GM21360 (cell line): Measurements from ENCODE around the gene LNX1.

ENCODE experiments used
- ATAC-seq: cut with Tn5 transposase; IDR thresholded peaks from one replicate; pipeline ENCODE4 v1.9.1; 2021; ENCODE audit warnings: mild to moderate bottlenecking, moderate library complexity; ENCODE audit not compliant: unreplicated experiment

LNX1 gene

DNA sequence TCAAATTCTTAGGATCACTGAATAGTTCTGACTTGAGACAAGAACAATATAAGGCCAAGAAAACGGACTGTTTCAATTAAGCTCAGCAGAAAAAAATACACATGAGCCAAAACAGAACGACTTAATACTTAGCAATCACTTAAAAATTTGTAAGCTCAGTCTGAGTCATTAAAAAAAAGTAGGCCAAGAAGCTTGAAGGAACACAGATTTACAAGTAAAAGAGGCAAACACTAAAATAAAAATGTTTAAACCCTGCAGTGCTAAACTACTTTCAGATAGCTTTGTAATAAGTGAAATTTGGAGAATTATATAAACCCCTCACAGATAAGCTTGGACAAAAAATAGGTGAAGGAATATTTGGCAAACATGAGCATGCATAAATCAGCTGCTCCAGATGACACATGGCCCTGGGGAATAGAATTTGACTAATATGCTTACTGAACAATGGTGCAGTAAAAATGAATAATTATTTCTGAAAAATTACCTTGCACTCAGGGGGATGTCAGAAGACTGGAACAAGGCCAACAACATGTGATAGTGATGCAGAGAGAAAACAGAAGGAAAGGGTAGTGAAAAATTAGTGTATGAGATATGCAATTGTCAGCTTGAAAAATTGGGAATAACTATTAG lies 49.6 kb downstream of the LNX1 start:
- ATAC-seq = no peak

DNA sequence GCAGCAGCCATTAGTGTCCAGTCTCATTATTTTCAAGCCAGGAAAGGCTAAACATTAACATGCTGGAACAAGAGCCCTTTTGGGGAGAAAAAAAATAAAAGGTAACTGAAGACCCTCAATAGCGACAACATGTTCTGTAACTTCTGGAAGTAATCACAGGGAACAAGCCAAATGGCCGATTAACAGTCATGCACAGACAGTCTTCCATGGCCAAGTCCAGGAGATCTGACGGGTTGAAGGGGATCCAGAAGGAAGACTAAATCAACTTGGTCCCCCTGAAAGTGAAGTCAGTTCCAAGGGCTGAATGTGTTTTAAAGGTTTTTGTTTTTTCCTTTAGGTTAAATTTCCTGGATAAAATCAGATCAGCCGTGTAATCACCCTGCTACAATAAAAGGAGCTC lies 52.5 kb downstream of the LNX1 start:
- no peak for ATAC-seq

DNA sequence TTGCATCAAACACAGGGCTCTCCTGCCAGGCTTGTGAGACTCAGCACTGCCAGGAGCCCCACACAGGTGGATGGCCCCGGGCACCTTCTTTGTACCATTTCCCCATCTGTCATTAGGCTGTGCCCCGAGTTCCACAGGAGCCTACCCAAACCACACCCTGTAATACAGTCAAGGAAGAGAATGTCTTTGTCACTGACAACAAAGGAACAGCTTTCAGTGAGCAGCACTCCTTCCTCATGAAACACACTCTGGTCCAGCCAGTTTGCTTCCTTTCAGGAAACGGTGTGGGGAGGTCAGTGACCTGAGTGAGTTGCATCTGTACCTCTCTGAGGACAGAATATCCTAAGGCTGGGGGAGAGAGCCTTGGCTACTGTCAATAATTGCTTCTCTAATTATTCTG lies 53.7 kb downstream of the LNX1 start:
- no peak for ATAC-seq

DNA sequence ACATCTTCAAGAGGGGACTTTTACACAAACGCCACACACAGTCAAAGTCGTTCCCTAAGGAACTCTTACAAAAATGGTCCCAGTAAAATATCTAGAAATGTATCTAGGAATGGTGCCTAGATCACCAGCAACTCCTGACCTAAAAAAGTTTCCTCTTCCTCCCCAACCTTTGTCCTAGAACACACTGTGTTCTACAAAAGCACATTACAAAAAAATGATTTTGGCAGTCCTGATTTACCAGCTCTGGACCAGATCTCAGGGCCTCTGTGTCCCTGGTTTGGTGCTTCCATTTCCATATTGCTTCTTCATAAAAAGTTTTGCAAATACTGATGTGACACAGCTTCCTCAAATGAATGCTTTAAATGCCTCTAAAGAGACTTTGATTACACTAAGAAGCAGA lies 55.0 kb downstream of the LNX1 start:
- no peak for ATAC-seq

DNA sequence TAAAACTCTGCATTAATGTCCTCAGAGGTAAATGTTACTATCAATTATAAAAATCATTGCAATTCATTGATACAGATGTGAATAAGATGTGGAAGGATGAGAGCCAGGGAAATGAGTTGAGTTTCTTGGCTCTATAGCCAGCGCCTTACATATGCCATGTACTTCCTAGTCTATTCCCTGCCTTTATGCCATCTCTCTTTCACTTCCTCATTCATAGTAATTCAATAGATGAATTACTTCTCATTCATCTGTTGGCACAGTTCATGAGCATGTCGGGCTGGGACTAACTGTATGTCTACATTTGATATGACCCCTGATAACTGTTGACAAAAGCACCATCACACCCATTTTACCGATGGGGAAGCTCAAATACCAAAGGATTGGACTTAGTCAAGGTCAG lies 55.7 kb downstream of the LNX1 start:
- ATAC-seq = no peak

DNA sequence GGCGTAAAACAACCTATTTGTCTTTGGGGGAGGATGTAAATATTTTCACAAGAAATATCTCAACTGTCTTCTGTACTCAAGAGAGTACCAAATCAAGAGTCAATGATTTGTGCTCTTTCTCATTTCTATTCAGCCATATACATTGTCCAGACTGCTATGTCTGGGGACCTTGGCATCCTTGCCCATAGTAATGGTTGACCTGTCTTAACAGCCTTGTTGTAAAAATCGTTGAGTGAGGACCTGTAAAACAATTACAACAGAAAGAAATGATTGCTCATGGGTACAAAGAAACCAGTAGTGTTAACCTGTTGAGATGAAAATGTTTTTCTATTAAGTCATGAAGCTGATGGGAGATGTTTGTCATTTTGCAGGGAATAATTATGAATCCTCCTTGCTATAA lies 56.6 kb downstream of the LNX1 start:
- no peak for ATAC-seq

DNA sequence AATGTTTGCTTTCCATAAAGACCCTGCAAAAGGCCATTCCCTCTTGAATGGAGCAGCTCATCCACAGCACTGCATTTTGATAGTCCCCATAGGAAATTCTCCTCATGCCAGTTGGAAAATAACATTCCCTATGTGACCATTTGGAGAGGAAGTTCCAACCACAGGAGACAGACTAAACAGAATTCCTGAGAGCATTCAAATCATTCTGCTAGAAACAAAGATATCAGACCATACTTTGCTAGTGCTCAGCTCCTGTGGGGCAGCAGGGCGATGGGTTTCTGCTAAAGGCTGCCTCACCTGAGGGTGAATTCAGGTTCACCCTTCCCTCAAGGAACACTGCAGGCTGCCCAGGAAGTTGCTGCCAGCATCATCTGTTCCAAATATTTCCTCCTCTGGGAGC lies 58.8 kb downstream of the LNX1 start:
- ATAC-seq = no peak

DNA sequence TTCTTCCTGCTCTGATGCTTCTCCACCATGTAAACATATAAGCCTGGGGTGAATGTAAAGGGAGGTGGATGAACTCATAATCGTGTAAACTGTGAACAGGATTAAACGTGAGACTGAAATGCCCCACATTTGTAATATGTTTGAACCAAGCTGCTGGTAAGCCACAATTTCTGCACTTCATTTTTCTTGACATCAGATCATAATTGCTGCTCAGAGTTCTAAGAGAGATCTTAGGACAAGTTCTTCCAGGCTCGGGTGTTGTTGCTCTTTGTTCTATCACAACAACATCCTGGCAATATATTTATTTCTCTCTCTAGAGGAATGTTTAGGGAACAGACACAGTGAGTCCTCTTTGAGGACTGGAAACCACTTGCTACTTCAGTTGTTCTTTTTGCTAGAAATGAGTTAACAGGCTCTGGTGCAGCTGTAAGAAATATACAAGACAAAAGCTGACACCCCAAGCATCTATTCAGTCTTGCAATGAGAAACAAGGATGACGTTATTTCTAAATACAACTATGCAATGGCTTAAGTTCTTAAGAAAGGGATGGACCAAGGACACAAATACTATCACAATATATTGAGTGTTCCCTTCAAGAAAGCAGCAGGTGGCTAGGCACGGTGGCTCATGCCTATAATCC lies 59.6 kb downstream of the LNX1 start:
- no peak for ATAC-seq

DNA sequence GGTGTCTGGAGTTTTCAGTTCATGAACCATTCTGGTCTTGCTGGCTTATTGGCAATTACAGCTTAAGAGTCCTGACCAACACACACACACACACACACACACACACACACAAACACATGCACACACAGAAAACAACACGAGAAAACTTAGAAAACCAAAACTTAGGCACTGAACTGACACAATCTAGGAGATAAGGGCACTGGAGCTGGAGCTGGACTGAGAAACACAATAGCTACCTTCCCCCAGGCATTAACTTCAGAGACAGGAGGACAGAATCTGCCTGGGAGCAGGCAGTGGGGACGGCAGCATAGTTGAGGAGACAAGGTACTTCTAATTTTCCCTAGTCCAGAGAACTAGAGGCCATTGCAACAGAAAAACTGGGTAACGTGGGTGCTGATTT lies 62.3 kb downstream of the LNX1 start:
- no peak for ATAC-seq

DNA sequence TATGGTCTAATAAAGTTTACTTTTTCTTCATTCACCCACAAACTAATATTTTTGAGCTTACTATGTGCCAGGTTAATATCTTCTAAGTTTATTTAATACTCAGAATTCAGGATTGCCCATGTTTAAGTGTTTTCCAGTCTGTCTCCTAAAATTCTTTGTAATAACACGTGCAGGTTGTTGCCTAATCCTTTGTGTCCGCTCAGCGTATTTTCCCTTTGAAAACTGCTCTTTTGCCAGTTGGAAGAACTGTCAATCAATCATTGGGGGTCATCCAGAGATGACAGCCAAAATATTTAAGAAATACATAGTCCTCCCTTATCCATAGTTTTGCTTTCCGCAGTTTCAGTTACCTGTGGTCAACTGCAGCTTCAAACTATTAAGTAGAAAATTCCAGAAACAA lies 63.4 kb downstream of the LNX1 start:
- ATAC-seq = no peak

DNA sequence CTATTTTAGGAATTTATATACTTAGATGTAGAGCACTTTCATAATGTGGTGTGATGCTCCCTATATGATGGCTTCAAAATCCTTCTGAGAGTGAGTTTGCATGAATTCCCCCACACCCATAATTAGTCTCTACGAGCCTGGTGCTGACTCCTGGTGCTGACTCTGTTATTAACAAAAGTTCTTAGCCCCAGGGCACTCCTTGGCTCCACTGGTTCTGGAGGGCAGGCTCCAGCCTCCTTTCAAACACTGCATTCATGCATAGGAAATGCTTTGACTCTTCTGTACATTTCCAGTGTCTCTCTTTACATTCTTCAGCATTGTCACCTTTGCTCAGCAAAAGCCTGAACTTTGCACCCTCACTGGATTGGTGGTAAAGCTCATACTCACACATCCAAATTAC lies 64.0 kb downstream of the LNX1 start:
- ATAC-seq = no peak

DNA sequence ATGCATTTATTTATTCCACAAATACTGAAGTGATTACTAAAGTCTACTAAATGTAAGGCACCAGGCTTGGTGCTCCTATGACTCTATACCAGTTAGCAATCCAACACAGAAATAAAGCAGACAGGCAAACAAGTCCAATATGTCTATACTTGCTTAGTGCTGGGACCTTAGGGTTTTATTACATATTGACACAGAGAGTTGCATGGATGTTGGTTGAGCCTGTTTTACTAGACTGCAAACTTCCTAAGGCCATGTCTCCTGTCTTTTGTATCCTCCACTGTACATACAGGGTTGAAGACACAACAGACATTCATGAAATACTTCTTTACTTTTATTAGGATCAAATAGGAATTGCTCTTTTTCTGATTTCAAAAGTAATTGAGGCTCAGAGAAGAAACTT lies 69.0 kb downstream of the LNX1 start:
- no peak for ATAC-seq

DNA sequence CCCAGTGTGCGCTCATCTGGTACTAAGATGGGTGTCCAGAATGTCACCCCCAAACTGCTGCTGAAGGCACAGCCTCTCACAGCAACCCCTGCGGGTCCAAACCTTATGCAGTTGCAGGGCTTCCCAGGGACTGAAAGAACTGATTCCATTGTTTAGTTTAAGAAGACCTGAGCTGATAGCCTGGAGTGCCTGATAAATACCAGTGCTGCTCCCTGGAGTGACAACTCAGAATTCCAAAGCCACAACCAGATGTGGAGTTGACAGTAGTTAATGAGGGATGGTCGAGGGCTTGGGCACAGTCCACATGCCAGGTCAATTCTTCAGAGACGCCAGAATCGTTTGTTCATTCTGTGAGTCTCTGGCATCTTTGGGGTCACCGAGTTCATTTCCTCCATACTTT lies 71.2 kb downstream of the LNX1 start:
- no peak for ATAC-seq

DNA sequence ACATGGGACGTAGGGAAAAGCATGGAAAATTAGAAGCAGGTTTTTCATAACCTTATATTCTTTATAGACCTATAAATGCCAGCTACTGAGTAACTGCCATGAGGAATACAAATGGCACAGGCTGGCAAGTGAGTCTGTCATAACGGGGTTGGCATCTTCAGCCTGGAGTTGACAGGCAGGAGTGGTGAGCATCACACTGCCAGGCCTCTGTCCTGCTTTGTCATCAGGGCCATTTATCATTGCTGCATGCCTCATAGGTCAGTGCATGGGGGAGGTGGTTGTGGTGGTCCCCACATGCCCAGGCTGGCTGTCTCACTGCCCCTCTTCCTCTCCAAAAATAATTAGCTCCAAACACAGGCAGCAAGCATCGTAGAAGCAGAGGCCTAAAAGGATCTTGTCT lies 72.5 kb downstream of the LNX1 start:
- no peak for ATAC-seq

DNA sequence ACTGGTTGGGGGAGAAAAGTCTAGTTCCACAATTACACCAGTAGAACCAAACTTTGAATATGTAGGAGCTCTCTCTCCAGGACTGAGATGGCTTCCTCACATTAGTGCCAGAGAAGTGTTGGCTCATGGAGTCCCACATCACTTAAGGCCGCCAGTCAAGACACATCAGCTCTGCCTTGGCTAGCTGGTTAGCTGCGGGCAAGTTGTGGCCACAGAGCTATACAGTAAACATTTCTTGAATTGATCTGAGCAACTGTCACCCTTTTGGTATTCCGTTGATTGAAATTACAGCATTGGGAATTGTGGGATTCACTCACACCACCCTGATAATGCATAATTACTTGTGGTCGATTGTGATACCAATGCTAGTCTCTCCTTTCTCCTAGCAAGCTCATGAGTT lies 76.2 kb downstream of the LNX1 start:
- ATAC-seq = no peak

DNA sequence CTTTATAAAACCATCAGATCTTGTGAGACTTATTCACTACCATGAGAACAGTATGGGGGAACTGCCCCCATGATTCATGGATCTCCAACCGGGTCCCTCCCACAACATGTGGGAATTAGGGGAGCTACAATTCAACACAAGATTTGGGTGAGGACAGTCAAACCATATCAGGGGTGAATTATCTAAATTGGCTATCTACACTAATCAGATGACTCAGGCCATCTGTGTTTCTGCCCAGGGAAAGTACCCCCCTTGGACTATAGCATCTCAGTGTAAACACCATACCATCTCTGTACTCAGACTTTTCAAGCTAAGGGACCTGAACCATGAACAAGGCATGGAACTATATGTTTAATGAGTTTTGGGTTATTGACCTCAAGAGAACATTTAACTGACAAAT lies 76.8 kb downstream of the LNX1 start:
- ATAC-seq = no peak

DNA sequence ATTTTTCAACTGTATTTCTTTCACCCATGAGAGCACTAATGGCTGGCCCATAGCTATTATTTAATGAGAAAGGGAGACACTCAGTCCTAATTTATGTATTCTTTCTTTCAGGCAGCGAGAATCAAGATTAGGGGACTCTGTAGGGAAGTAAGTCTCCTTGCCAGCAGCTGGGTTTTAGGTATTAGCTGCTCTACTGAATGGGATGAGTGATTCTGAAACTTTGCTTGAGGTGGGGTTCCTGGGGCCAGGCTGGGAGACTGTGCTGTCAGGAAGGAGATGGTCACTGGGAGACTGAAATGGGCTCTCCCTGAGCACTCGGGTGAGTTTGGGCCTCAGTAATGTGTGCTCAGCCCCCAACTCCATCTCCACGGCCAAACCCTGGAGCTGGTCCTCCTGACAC lies 78.7 kb downstream of the LNX1 start:
- no peak for ATAC-seq

DNA sequence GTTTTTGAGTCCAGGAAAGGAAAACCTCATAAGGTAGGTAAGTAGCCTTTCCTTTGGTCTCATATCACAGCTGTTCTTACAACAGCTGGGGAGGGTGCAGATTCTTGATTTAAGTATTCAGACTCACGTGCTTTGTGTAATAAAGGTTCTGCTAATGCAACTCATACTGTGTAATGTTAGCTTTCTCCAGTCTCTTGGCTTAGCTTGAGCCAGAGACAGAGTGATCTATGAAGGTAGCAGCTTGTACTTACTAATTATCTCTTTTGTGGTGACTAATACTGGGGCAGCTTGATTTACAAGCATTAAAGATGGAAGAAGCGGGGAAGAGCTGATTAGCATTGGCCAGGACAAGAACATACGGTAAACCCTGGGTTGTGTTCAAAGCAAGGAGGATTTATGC lies 80.3 kb downstream of the LNX1 start:
- no peak for ATAC-seq

DNA sequence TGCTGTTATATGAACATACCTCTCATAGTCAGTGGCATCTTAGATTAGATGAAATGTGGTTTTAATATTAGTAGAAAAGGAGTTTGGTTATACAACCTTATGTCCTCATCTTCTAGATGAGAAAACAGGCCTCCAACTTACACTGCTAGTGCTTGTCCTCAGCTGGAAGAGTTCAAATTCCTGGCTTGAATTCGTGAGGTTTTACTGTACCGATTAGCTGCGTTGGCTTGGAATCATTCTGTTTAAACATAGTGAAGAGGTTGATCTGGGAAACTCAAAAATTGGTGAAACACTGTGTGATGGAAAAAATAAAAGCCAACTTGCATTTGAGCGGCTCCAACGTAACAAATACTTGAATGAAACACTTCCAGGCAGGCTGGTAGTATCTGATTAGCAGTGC lies 81.0 kb downstream of the LNX1 start:
- no peak for ATAC-seq

DNA sequence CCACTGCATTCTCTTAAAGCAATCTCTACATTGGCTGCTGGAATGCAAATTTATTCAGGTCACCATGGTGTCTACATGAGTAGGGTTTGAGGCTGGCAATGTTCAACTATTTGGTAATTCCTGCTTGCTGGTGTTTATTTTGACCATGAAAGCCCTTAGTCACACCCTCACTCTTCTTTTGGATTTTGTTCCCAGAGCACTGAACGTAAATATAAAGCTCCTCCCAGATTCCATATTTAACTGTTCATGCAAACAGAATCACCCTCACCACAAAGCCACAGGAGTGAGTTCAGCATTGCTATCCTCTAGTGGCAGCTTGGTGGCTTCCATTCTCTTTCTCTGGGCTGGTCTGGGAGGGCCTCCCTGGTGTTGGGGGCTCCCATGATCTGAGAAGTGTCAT lies 82.8 kb downstream of the LNX1 start:
- ATAC-seq = no peak

DNA sequence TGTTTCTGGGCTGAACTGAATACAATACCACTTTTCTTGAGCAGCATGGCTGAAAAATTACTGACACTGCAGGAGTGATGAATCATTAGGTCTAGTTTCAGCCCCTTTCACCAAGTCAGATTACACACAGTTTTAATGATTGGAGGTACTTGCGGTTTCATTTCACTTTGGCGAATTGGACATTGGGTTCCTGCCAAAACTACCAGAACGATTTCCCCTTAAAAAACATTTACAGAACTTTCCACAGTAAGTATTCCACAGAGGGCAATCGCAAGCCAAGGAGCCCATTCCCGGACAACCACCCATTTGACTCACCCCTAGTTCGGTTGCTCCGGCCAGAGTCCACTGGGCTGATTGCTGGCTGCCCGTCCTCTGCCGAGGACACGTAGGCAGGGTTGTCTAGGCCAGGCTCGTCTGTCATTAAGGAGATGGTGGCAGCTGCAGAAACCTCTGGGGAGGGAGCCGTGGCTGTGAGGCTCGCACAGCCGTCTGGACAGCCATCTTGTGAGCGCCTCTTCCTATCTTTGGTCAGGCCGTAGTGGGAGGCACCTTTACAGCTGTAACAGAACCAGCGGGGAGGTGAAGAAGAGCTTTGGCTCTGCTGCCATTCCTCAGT lies 83.5 kb downstream of the LNX1 start:
- no peak for ATAC-seq

DNA sequence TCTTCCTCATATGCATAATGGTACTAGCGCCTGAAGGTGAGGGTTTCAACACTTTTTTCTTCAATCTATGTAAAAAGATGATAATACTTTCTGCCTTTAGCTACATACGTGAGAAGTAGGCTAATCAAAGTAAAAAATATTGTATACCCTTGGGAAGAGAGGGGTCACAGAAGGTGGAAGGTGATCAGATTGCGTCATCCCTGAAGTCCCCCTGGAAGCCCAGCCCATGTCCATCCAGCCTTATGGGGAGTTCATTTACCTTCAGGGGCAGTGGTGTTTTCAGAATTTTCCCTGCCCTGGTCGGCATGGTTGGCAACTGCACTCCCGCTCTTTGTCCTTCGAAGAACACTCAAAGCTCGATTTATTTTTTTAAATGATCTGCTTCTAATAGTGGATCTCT lies 84.2 kb downstream of the LNX1 start:
- no peak for ATAC-seq

DNA sequence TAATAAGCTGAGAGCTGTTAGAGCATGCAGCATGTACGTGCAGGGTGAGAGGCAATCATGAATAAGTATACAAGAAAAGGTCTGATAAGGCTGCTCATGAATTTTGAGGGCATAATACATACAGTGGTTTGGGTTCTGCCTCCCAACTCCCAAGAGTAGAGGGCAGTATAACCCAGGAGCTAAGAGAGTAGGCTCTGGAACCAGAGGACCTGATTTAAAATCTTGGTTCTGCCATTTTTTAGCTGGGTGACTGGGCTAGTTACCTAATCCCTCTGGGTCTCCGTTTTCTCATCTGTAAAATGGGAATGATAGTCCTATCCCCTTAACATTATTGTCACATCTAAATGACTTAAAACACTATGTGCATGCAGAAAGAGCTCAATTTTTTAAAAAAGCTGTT lies 85.3 kb downstream of the LNX1 start:
- ATAC-seq = no peak
